NCI-H345 (cell line): ENCODE results near the gene CALML3.
"Not testable (repeated sequence)": the region's sequence is repeated elsewhere in the genome, so short reads cannot be mapped to it uniquely, and the experiment has no call there.

Experiments used
- DNase-seq: peaks from one replicate; lab custom pipeline; 2025; lab: John Stamatoyannopoulos, UW

Gene CALML3

GRCh38 chr10:5524641-5525560, at the start of gene CALML3:
Gene CALML3 (plus strand): TSS chr10:5524961. CDS start chr10:5525086, 125 bp downstream.
- no peak for DNase-seq

- not testable (repeated sequence) for DNase-seq
Observed at GRCh38 chr10:5475088-5475487, 49.7 kb upstream of the CALML3 start.

DNA sequence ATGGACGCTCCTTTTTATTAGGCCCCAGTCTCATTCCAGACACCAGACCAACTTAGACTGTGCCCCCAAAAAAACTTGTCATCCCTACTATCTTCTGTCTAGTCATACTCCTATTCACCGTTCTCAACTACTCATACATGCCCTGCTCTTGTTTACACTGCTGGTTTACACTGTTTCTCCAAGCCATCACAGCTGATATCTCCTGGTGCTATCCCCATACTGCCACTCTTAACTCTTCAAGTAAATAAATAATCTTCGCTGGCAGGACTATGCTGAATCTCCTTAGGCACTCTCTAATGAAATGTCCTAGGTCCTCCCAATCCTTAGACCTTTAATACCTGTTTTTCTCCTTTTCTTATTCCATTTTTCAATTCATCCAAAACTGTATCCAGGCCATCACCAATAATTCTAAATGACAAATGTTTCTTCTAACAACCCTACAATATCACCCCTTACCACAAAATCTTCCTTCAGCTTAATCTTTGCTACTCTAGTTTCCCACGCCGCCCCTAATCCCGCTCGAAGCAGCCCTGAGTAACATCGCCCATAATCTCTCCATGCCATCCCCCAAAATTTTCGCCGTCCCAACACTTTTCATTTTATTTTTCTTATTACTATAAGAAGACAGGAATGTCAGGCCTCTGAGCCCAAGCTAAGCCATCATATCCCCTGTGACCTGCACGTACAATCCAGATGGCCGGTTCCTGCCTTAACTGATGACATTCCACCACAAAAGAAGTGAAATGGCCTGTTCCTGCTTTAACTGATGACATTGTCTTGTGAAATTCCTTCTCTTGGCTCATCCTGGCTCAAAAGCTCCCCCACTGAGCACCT, 48.6 kb upstream of the CALML3 start:
- DNase-seq, result not testable (repeated sequence)

- DNase-seq, result no peak
Observed at GRCh38 chr10:5476918-5477525, 47.7 kb upstream of the CALML3 start.

- no peak for DNase-seq
Observed at GRCh38 chr10:5477948-5478693, 46.6 kb upstream of the CALML3 start.

GRCh38 chr10:5478694-5479305, 46.0 kb upstream of the CALML3 start:
- no peak for DNase-seq

- no peak for DNase-seq
Observed at GRCh38 chr10:5479481-5480161, 45.1 kb upstream of the CALML3 start.

GRCh38 chr10:5480162-5480941, 44.4 kb upstream of the CALML3 start:
- no peak for DNase-seq

GRCh38 chr10:5481121-5481520, 43.6 kb upstream of the CALML3 start:
- no peak for DNase-seq

- no peak for DNase-seq
Observed at GRCh38 chr10:5482016-5482415, 42.7 kb upstream of the CALML3 start.

DNA sequence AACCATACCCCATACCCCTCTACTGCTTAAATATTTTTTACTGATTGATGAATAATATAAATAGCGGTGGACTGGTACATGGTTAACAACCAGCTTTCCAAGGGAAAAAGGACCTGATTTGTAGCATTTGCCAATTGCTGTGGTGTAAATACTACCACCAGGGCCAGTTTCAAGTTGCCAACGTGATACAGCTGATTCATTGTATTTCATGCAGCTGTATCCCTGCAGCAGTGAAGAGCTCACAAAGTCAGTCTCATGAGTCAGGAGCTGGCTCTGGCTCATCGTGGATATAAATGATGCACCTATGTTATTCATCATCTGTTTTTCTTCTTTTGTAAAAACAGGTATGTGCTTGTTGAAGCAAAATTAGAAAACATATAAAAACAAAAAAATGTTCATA, 40.6 kb upstream of the CALML3 start:
- DNase-seq, result no peak

DNA sequence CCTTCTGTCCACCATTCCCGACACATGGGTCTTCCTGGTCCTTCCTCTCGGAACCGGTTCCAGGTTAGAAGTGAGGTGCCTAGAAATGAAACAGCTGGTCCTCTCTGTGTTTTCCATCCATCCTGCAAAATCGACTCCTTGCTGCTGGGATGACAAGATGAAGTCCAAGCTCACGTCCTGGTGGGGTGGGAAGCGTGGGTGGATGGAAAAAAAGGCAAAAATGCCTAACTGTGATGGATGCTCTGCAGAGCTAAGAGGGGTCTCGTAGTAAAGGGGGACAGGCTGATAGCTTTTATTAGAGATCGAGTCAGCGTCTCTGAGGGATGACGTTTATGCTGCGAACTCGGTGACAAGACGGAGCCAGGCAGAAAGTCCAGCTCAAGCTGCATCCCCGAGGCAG, 39.5 kb upstream of the CALML3 start:
- no peak for DNase-seq

DNA sequence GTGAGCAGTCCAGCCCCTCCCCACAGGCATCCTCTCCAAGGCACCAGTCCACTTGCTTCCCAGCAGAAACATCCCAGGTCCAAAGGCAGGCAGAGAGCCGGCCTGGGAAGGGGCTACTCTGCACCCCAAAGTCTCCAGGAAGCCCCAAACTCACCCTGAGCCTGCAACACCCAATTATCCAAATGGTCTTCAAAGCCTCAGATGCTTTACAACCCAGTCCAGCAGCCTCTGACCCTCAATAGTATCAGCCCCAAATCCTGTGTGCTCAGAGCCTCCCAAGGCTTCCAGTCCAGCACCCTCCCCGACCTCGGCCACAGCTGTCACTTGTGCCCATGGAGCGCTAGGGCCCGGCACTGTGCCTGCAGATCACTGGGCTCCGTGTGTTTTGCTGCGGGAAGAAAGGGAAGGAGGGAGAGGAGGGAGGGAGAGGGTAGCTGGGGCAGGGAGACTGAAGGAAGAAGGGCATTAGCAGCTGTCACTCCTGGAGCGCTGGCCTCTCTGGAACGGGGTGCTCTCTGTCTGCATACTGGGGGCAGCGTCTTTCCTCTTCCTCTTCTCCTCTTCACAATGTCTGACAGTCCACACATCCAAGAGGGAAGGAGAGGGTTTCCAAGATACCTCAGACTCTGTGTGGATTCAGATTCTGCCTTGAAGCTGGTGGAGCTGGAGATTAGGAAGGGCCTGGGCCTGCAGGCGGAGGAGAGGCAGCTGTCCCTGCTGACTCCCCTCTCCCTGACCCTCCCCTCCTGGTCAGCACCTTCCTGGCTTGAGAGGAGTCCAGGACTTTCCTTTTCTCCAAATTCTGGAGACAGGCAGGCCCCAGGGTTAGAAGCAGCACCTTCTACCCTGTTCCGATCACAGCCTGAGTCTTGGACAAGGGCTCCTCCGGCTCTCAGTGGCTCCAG, 38.6 kb upstream of the CALML3 start:
- no peak for DNase-seq

DNA sequence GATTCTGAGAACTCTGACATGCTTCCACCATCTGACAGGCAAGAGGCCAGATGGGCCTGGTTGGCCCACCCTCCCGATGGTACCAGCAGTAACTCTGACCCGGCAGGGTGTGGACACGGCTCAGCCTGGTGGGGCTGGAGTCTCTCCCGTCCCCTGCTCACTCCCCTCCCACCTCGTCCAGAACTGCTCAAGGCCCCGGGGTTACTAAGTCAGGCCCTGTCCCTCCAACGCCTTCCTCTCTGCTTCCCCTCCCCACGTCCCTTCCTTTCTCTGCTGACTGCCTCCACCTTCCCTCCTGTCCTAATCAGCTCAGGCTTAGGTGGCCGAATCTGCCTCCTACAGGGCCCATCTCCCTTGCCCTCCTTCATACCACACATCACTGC, 37.9 kb upstream of the CALML3 start:
- no peak for DNase-seq

- peak; percentile 40 for DNase-seq
Observed at GRCh38 chr10:5488272-5489161, 36.2 kb upstream of the CALML3 start.

- DNase-seq, result no peak
Observed at GRCh38 chr10:5490032-5490431, 34.7 kb upstream of the CALML3 start.

DNA sequence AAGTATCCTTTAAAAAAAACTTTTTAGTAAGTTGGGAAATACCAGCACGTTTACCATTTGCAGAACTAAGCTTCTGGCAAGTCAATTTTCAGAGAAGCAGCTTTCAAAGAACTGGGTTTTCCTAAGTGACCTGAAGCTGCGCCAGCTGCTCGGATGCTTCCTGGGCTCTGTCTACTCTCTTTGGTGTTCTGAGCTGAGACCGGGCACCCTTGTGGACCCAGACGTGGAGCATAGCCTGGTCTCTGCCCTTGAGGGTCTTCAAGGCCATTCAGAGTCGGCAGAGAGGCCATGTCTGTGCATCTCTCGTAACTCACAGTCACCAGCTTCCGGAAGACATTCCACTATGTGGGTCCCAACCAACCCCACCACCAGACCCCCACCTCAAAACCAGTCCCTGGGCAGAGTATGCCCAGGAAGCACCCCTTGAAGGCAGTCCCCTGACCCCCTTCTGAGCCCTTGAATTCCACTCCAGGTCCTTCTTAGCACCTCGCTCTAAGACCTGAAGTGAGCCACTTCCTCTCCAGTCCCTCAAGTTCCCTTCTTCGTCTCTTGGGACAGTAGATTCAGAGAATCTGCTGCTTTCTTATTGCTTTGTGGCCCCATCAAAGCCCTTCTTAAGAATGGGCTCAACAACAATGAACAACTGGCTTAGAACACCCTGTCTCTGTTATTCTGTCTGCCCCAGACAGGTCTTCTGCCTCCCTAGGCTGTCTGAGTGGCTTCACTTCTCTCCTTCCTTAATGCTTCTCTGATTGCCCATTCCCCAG, 33.9 kb upstream of the CALML3 start:
- no peak for DNase-seq
